Mammary epithelial cell (primary cell): ENCODE results near the gene DCLRE1B.

ENCODE experiments used
- CTCF ChIP-seq, 2 donors: IDR thresholded peaks in 1 of 2; conservative IDR thresholded peaks in 1 of 2; 2 replicates each; pipeline ENCODE4 v1.5.1; 2011 to 2012; ENCODE audit warnings: inconsistent platforms in 2 of 2, low read length in 2 of 2, mild to moderate bottlenecking in 2 of 2, control low read depth in 1 of 2, low read depth in 1 of 2; ENCODE audit not compliant: insufficient read depth in 1 of 2; ENCODE audit errors: extremely low read depth in 1 of 2
- EZH2 ChIP-seq: IDR thresholded peaks from 2 replicates; pipeline ENCODE4 v1.6.1; 2012; ENCODE audit warnings: low read length, inconsistent platforms, borderline replicate concordance

DNA sequence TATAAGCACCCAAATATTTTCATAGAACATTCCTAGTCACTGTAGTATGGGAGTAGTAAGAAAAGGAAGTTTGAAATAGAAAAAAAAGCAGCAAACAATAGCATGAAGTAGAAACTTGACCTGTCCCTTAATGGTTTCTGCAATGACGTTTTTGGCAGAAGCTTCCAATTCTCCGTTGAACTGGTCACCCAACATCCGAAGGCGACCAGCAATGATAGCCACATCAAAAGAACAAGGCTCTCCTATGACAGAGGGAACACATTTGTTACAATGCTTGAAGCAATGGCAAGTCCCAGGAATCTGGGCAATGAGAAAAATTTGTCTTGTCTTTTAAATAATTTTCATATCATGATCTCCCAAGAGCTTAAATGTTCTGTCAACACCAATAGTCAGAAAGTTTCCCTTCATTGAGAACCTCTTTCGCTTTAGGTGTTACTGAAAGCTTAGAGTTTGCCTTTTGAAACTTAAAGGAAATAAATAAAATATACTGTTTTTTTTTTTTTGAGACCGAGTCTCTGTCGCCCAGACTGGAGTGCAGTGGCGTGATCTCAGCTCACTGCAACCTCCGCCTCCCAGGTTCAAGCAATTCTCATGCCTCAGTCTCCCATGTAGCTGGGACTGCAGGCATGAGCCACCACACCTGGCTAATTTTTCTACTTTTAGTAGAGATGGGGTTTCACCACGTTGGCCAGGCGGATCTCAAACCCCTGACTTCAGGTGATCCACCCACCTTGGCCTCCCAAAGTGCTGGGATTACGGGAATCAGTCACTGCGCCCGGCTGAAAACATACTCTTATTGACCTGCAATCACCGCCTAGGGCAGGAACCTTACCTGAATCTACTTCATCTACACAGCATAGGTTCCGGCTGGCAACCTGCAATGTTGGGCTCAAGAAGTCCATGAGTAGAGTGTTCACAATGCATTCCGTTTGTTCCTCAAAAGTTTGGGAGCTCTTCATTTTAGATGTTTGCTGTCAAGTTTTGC lies 18.4 kb upstream of the DCLRE1B start:
- TF ChIP-seq CTCF (conservative IDR thresholded peaks at IDR 0.05 in 1 of 2, IDR thresholded peaks at IDR 0.05 in 1 of 2; ENCODE audit: extremely low read depth in 1 of 2, insufficient read depth in 1 of 2, low read depth in 1 of 2, low read length in 2 of 2), result no peak
- TF ChIP-seq EZH2, result no peak
